GM12878 (cell line): ENCODE measurements around the gene GEMIN7. TPM values are rescaled to one million over a fixed set of nuclear protein-coding genes. Genes with fewer than 3 reads are reported as not detected.

Experiments
- ATAC-seq: fragments of 200-7000 bp; cut with Tn5 transposase; 3 replicates; pipeline ENCODE4 v1.9.1; 2020; ENCODE audit warnings: mild to moderate bottlenecking, moderate library complexity
- BruUV-seq: library from RNA; stranded (reverse); fragments of 400-500 nt; replicated peaks from 2 replicates; lab custom pipeline; 2021; lab: Mats Ljungman, UMichigan
- CTCF ChIA-PET: fragments of 300-600 bp; sonication (Branson Sonifier 250); formaldehyde crosslinking; extraction: SDS; loops from one replicate; lab custom pipeline; 2021; ENCODE audit warnings: inconsistent platforms; lab: Yijun Ruan, JAX
- POLR2A ChIA-PET: fragments of 350-600 bp; formaldehyde crosslinking; extraction: SDS; loops from one replicate; lab custom pipeline; 2021; ENCODE audit warnings: inconsistent platforms; lab: Charles Lee
- RAD21 ChIA-PET: fragments of 300-600 bp; sonication (Branson Sonifier 250); formaldehyde crosslinking; loops from one replicate; lab custom pipeline; 2023; ENCODE audit warnings: antibody characterized with exemption; ENCODE audit not compliant: unreplicated experiment; lab: Charles Lee
- SMC1A ChIA-PET: fragments of 300-600 bp; sonication (Branson Sonifier 250); formaldehyde crosslinking; loops from one replicate; lab custom pipeline; 2023; ENCODE audit not compliant: unreplicated experiment, uncharacterized antibody; lab: Charles Lee
- DNase-seq: peaks from one replicate; pipeline ENCODE4 v3.0.0-alpha.2; 2011; ENCODE audit warnings: low read depth, low spot score
- FAIRE-seq: peaks from 3 replicates; lab custom pipeline; 2011; peaks lifted over from hg19 to GRCh38; lab: Jason Lieb, UNC
- H2AFZ ChIP-seq: 2 replicates; pipeline ENCODE4 v1.6.0; 2011; ENCODE audit warnings: low read depth, low read length, control low read depth; ENCODE audit not compliant: control insufficient read depth
- H3K27ac ChIP-seq: 2 replicates; pipeline ENCODE4 v1.5.1; 2011; ENCODE audit warnings: control low read depth; ENCODE audit not compliant: control insufficient read depth, insufficient read depth
- H3K27me3 ChIP-seq, 2 experiments: replicated peaks in 1 of 2; 2 replicates each; pipeline versions ENCODE4 v1.6.0 to v1.6.1; 2011; ENCODE audit warnings: low read length in 1 of 2; ENCODE audit not compliant: control insufficient read depth in 2 of 2, insufficient read depth in 2 of 2
- H3K36me3 ChIP-seq, 2 experiments: 2 replicates each; pipeline ENCODE4 v1.5.1; 2011; ENCODE audit warnings: low read length in 1 of 2; ENCODE audit not compliant: control insufficient read depth in 2 of 2, insufficient read depth in 2 of 2
- H3K4me1 ChIP-seq: 2 replicates; pipeline ENCODE4 v1.6.1; 2011; ENCODE audit warnings: mild to moderate bottlenecking, low read length, moderate library complexity, mixed read lengths; ENCODE audit not compliant: control insufficient read depth, insufficient read depth
- H3K4me2 ChIP-seq: 2 replicates; pipeline ENCODE4 v1.6.0; 2011; ENCODE audit warnings: control low read depth; ENCODE audit not compliant: control insufficient read depth, insufficient read depth
- H3K4me3 ChIP-seq: fragments of 200-600 bp; sonication (generic); 2 replicates; pipeline ENCODE4 v1.5.1; 2016
- H3K79me2 ChIP-seq: 2 replicates; pipeline ENCODE4 v1.6.0; 2011; ENCODE audit warnings: low read length; ENCODE audit not compliant: control insufficient read depth, insufficient read depth
- H3K9ac ChIP-seq: 2 replicates; pipeline ENCODE4 v1.8.0; 2011; ENCODE audit warnings: low read length, control low read depth, mixed read lengths; ENCODE audit not compliant: control insufficient read depth, insufficient read depth
- H3K9me3 ChIP-seq: replicated peaks from 3 replicates; pipeline ENCODE4 v1.5.1; 2011; ENCODE audit warnings: mild to moderate bottlenecking, low read length; ENCODE audit not compliant: control insufficient read depth, insufficient read depth
- H4K20me1 ChIP-seq: 2 replicates; pipeline ENCODE4 v1.6.0; 2011; ENCODE audit not compliant: control insufficient read depth, insufficient read depth
- HDGF ChIP-seq: fragments of 450-650 bp; IDR thresholded peaks from 2 replicates; pipeline ENCODE4 v1.6.1; 2016; ENCODE audit warnings: antibody characterized with exemption
- JUNB ChIP-seq: IDR thresholded peaks from 2 replicates; pipeline ENCODE4 v1.6.1; 2016; ENCODE audit warnings: antibody characterized with exemption, mild to moderate bottlenecking
- NFXL1 ChIP-seq: fragments of 450-650 bp; IDR thresholded peaks from 2 replicates; pipeline ENCODE4 v1.6.1; 2017; ENCODE audit warnings: antibody characterized with exemption, mild to moderate bottlenecking, borderline replicate concordance
- RUNX3 ChIP-seq: IDR thresholded peaks from 2 replicates; pipeline ENCODE4 v1.6.1; 2012; ENCODE audit warnings: low read length, inconsistent platforms
- STAT3 ChIP-seq: IDR thresholded peaks from 2 replicates; pipeline ENCODE4 v1.6.1; 2011; ENCODE audit warnings: low read depth, low read length, improper control_type of control experiment
- ZNF592 ChIP-seq: fragments of 450-650 bp; IDR thresholded peaks from 2 replicates; pipeline ENCODE4 v1.6.1; 2017; ENCODE audit warnings: mild to moderate bottlenecking, moderate library complexity
- WGBS: methylation state at CpG from one replicate; pipeline ENCODE4 v1.1.6; 2016; ENCODE audit warnings: low lambda C conversion rate; ENCODE audit not compliant: insufficient replicate concordance, insufficient coverage; ENCODE audit errors: missing lambda C conversion rate; 5-methylcytosine and 5-hydroxymethylcytosine counted together
- in situ Hi-C: fragments of 300-500 bp; cut with MboI; formaldehyde crosslinking; loops from 9 replicates; pipeline ENCODE4 v1.14.3; 2018; ENCODE audit warnings: mixed read lengths
- intact Hi-C: fragments of 100-400 bp; cut with micrococcal nuclease; formaldehyde crosslinking; loops from one replicate; pipeline ENCODE4 v1.14.2; 2022; ENCODE audit not compliant: unreplicated experiment
- polyA plus RNA-seq, 11 experiments: library from polyadenylated mRNA; depleted of rRNA in 4 of 11; unstranded in 6 of 11; stranded (reverse) in 5 of 11; fragments of >200 nt; fragmentation: Nextera tagmentation in 4 of 11; fragmentation: Illumina TruSeq in 1 of 11; extraction: Ambion mirVana in 4 of 11; extraction: Trizol in 1 of 11; gene quantifications; 1 replicate in 1 of 11; 2 replicates in 10 of 11; pipeline versions ENCODE4 v1.2.1 to v1.2.3, GENCODE V29; 2011 to 2016; ENCODE audit warnings: inconsistent platforms in 2 of 11, missing spikeins in 2 of 11, low read depth in 1 of 11
- total RNA-seq, 4 experiments: library from RNA; depleted of rRNA in 3 of 4; stranded (reverse); fragments of >200 nt in 3 of 4; fragmentation: Illumina TruSeq in 1 of 4; extraction: Trizol in 1 of 4; gene quantifications; 2 replicates each; pipeline versions ENCODE4 v1.2.1 to v1.2.3, GENCODE V29; 2013 to 2021

Gene GEMIN7
- total and polyA plus RNA-seq, 10 of the 15 experiments (the other 5 are each of a cell fraction or from before 2014, with no cell fraction given): 21.1 to 76.7 (median 44.9) TPM

GRCh38 chr19:45096700-45097099, 17.6 kb downstream of the GEMIN7 start:
- Histone ChIP-seq H3K4me3 (peak overlapping the region; percentile 10; the same call in 1 of the 2 replicates), H3K9ac (no peak overlapping the region), H3K4me2 (peak overlapping the region; percentile 76), H3K79me2 (peaks cover 73% of the 10 kb centered on the region), H3K27ac (no peak overlapping the region), H2AFZ (no peak overlapping the region), H3K36me3 (peaks cover 2 to 12% of the 10 kb centered on the region in 2 experiments; a peak in 3 of 4 replicates), H3K27me3 (no peaks in the 10 kb centered on the region), H3K9me3 (no peaks in the 10 kb centered on the region), H4K20me1 (peaks cover 6% of the 10 kb centered on the region), H3K4me1 (peaks cover 9% of the 10 kb centered on the region)
- in situ Hi-C loops (no loop called here), intact Hi-C loops (loop anchor here (10.0 kb wide), 2 partner anchors 238 to 388 kb away; no protein-coding TSS in a partner anchor)
- no peak for ATAC-seq
- TF ChIP-seq HDGF (no peak), STAT3 (no peak), ZNF592 (no peak), NFXL1 (no peak), JUNB (no peak), RUNX3 (no peak)
- no peak for FAIRE-seq
- BruUV-seq: no TSS peak
- ChIA-PET SMC1A (no interaction called here), POLR2A (interaction anchor here (0.8 to 1.0 kb wide), 2 partner anchors 12 to 13 kb away, joined by 3 read pairs; no protein-coding TSS in a partner anchor), RAD21 (interaction anchor here (0.5 to 1.5 kb wide), 2 partner anchors 23 to 37 kb away, joined by 3 read pairs; no protein-coding TSS in a partner anchor), CTCF (no interaction called here)
- 84% methylated on average over 7 of the region's 7 CpGs for WGBS
- no peak for DNase-seq
